Measurements from ENCODE around the gene NECAB3. TPM values are rescaled to one million over a fixed set of nuclear protein-coding genes. Genes with fewer than 3 reads are reported as not detected.

The NECAB3 gene
- total RNA-seq, 1 donor from 2014 or later = 19.2 TPM

GRCh38 chr20:33659341-33660034 lies 14.7 kb downstream of the NECAB3 start:
- Histone ChIP-seq H3K79me2 (ENCODE audit: low read depth) (no peaks in the 10 kb centered on the region), H3K4me3 (no peak overlapping the region), H3K27me3 (no peaks in the 10 kb centered on the region), H3F3A (ENCODE audit: low read depth) (peaks cover 3% of the 10 kb centered on the region), H3K4me2 (no peak overlapping the region), H3K4me1 (peaks cover 5% of the 10 kb centered on the region), H3K27ac (no peak overlapping the region), H3K36me3 (no peaks in the 10 kb centered on the region), H3K9me3 (ENCODE audit: low read depth) (no peaks in the 10 kb centered on the region), H3K9ac (no peak overlapping the region), H2AFZ (replicated peaks) (no peak overlapping the region), H4K20me1 (ENCODE audit: low read depth) (no peaks in the 10 kb centered on the region)
- Mint-ChIP-seq H3K4me3 (no peak overlapping the region), H3K4me1 (peaks cover 9% of the 10 kb centered on the region), H3K27me3 (ENCODE audit: insufficient read depth, low read depth) (peaks cover 6% of the 10 kb centered on the region), H3K27ac (no peak overlapping the region), H3K36me3 (no peaks in the 10 kb centered on the region), H3K9me3 (no peaks in the 10 kb centered on the region)
- DNase-seq (ENCODE audit: low spot score) = no peak
- no peak for TF ChIP-seq EZH2phosphoT487 (IDR thresholded peaks at IDR 0.05)

DNA sequence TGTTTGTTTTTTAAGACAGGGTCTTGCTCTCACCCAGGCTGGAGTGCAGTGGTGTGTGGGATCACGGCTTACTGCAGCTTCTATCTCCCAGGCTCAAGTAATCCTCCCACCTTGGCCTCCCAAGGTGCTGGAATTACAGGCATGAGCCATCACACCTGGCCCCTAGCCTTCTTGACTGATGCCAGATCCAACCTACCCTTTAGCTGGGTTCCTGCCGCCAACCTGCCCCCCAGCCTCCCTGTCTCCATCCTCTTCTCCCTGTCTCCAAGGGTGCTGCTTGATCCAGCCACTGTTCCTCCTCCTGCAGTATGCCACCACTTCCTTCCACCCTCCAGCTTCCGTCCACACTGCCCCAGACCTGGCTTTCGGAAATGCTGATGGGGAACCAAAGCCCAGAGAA lies 15.3 kb downstream of the NECAB3 start:
- no peaks in the 10 kb centered on the region for H3K36me3 ChIP-seq
- H4K20me1 ChIP-seq (ENCODE audit: low read depth) = no peaks in the 10 kb centered on the region
- TF ChIP-seq, protein P1, sequence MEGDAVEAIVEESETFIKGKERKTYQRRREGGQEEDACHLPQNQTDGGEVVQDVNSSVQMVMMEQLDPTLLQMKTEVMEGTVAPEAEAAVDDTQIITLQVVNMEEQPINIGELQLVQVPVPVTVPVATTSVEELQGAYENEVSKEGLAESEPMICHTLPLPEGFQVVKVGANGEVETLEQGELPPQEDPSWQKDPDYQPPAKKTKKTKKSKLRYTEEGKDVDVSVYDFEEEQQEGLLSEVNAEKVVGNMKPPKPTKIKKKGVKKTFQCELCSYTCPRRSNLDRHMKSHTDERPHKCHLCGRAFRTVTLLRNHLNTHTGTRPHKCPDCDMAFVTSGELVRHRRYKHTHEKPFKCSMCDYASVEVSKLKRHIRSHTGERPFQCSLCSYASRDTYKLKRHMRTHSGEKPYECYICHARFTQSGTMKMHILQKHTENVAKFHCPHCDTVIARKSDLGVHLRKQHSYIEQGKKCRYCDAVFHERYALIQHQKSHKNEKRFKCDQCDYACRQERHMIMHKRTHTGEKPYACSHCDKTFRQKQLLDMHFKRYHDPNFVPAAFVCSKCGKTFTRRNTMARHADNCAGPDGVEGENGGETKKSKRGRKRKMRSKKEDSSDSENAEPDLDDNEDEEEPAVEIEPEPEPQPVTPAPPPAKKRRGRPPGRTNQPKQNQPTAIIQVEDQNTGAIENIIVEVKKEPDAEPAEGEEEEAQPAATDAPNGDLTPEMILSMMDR (IDR thresholded peaks at IDR 0.05) = no peak
- no peak for TF ChIP-seq EZH2 (IDR thresholded peaks at IDR 0.05)
- TF ChIP-seq EZH2phosphoT487 (IDR thresholded peaks at IDR 0.05) = no peak
- no peaks in the 10 kb centered on the region for H3K9me3 ChIP-seq (ENCODE audit: low read depth)
- no peak overlapping the region for H3K4me2 ChIP-seq
- no peak overlapping the region for H2AFZ ChIP-seq (replicated peaks)
- no peak overlapping the region for H3K27ac Mint-ChIP-seq
- DNase-seq (ENCODE audit: low spot score) = no peak
- H3K4me3 ChIP-seq = no peak overlapping the region
- no peaks in the 10 kb centered on the region for H3K79me2 ChIP-seq (ENCODE audit: low read depth)
- no peak overlapping the region for H3K4me3 Mint-ChIP-seq
- H3K9ac ChIP-seq = no peak overlapping the region
- H3K9me3 Mint-ChIP-seq = no peaks in the 10 kb centered on the region
- H3K4me1 Mint-ChIP-seq = peaks cover 5% of the 10 kb centered on the region
- peaks cover under 1% of the 10 kb centered on the region for H3K4me1 ChIP-seq
- no peaks in the 10 kb centered on the region for H3K27me3 ChIP-seq
- H3K27ac ChIP-seq = no peak overlapping the region
- no peaks in the 10 kb centered on the region for H3F3A ChIP-seq (ENCODE audit: low read depth)
- no peaks in the 10 kb centered on the region for H3K36me3 Mint-ChIP-seq
- H3K27me3 Mint-ChIP-seq (ENCODE audit: insufficient read depth, low read depth) = peaks cover 6% of the 10 kb centered on the region

DNA sequence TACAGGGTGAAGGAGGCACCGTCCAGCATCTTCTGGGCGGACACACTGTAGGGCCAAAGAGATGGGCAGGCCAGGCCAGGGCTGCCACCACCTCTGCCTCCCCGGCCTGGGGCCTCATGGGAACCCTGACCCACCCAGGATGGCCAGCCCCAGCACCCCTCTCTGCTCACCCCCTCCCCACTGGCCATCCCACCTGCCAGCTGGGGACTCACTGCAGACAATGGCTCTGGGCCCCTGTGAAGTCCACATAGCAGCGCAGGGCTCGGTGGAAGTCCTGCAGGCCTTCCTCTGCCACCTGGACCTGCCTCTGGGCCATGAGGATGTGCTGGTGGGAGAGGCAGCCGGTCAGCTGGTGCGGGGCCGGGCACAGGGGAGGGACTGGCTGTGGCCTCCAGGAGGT lies 15.7 kb downstream of the NECAB3 start:
- H3K27ac Mint-ChIP-seq = no peak overlapping the region
- Histone ChIP-seq H3K79me2 (ENCODE audit: low read depth) (no peaks in the 10 kb centered on the region), H3F3A (ENCODE audit: low read depth) (no peaks in the 10 kb centered on the region), H3K9me3 (ENCODE audit: low read depth) (no peaks in the 10 kb centered on the region), H3K4me1 (no peaks in the 10 kb centered on the region), H3K4me2 (no peak overlapping the region), H4K20me1 (ENCODE audit: low read depth) (no peaks in the 10 kb centered on the region), H2AFZ (replicated peaks) (no peak overlapping the region), H3K27ac (no peak overlapping the region), H3K36me3 (no peaks in the 10 kb centered on the region), H3K9ac (no peak overlapping the region), H3K4me3 (no peak overlapping the region), H3K27me3 (no peaks in the 10 kb centered on the region)
- DNase-seq (ENCODE audit: low spot score) = no peak
- H3K4me3 Mint-ChIP-seq = no peak overlapping the region
- peaks cover 6% of the 10 kb centered on the region for H3K27me3 Mint-ChIP-seq (ENCODE audit: insufficient read depth, low read depth)
- H3K36me3 Mint-ChIP-seq = no peaks in the 10 kb centered on the region
- TF ChIP-seq, protein P1 (IDR thresholded peaks at IDR 0.05) = no peak
- TF ChIP-seq EZH2phosphoT487 (IDR thresholded peaks at IDR 0.05) = no peak
- TF ChIP-seq EZH2 (IDR thresholded peaks at IDR 0.05) = no peak
- peaks cover 5% of the 10 kb centered on the region for H3K4me1 Mint-ChIP-seq
- H3K9me3 Mint-ChIP-seq = no peaks in the 10 kb centered on the region

DNA sequence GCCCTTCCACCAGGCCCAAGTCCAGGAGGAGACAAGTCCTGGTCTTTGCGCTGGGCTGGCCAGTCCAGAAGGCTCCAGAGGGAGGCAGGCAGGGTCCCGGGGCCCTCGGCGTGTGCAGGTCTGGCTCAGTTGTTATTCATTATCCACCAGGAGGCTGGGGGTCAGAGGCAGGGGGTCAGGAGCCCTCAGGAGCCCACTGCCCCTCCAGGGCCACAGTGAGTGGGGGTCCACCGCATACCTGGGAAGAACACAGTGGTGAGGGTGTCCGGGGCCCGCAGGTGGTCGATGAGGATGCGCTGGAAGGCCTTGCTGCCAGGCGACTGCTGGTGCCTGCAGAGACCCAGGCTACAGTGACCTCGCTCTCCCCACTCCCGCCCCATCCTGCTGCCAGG lies 16.5 kb downstream of the NECAB3 start:
- Mint-ChIP-seq H3K9me3 (no peaks in the 10 kb centered on the region), H3K27ac (no peak overlapping the region), H3K4me1 (peaks cover 7% of the 10 kb centered on the region), H3K4me3 (no peak overlapping the region), H3K27me3 (ENCODE audit: insufficient read depth, low read depth) (peaks cover 6% of the 10 kb centered on the region), H3K36me3 (no peaks in the 10 kb centered on the region)
- no peaks in the 10 kb centered on the region for H3F3A ChIP-seq (ENCODE audit: low read depth)
- no peaks in the 10 kb centered on the region for H3K27me3 ChIP-seq
- H3K4me3 ChIP-seq = no peak overlapping the region
- H3K79me2 ChIP-seq (ENCODE audit: low read depth) = no peaks in the 10 kb centered on the region
- DNase-seq (ENCODE audit: low spot score) = no peak
- TF ChIP-seq, protein P1 (IDR thresholded peaks at IDR 0.05) = no peak
- no peak for TF ChIP-seq EZH2 (IDR thresholded peaks at IDR 0.05)
- no peak for TF ChIP-seq EZH2phosphoT487 (IDR thresholded peaks at IDR 0.05)
- H3K4me2 ChIP-seq = no peak overlapping the region
- no peak overlapping the region for H3K27ac ChIP-seq
- no peaks in the 10 kb centered on the region for H3K4me1 ChIP-seq
- no peak overlapping the region for H3K9ac ChIP-seq
- no peak overlapping the region for H2AFZ ChIP-seq (replicated peaks)
- H3K9me3 ChIP-seq (ENCODE audit: low read depth) = no peaks in the 10 kb centered on the region
- no peaks in the 10 kb centered on the region for H3K36me3 ChIP-seq
- H4K20me1 ChIP-seq (ENCODE audit: low read depth) = no peaks in the 10 kb centered on the region
